Cerebellar cortex (tissue), 1 donor: Measurements from ENCODE around the gene UBE2QL1.

Experiments
- DNase-seq: peaks from one replicate; pipeline ENCODE4 v3.0.0-alpha.2; 2015; ENCODE audit warnings: low spot score

The UBE2QL1 gene, protein sequence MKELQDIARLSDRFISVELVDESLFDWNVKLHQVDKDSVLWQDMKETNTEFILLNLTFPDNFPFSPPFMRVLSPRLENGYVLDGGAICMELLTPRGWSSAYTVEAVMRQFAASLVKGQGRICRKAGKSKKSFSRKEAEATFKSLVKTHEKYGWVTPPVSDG

DNA sequence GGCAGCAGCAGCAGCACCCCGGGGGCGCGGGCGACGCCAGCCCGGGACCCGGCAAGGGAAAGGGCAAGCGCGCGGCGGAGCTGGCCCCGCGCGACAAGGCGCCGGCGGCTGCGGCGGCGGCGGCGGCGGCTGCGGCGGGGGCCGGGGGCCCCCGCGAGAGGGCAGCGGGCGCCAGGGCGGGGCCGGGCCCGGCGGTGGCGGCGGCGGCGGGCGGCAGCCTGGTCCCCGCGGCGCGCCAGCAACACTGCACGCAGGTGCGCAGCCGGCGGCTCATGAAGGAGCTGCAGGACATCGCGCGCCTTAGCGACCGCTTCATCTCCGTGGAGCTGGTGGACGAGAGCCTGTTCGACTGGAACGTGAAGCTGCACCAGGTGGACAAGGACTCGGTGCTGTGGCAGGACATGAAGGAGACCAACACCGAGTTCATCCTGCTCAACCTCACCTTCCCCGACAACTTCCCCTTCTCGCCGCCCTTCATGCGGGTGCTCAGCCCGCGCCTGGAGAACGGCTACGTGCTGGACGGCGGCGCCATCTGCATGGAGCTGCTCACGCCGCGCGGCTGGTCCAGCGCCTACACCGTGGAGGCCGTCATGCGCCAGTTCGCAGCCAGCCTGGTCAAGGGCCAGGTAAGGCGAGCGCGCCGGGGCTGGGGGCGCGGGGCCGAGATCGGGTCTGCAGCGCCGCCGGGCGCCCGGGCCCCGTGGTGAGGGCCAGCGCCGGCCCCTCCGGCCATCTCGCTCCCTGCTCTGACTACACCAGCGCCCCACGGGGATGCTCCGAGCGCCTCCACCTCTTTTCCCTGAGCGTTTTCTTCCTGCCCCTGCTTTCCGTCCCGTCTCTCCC, at the start of gene UBE2QL1:
TSS of gene UBE2QL1 (plus strand) at position 238 of the 843 bp plus-strand sequence. CDS start at position 273, 35 bp downstream.
- DNase-seq, result peak; percentile 40

DNA sequence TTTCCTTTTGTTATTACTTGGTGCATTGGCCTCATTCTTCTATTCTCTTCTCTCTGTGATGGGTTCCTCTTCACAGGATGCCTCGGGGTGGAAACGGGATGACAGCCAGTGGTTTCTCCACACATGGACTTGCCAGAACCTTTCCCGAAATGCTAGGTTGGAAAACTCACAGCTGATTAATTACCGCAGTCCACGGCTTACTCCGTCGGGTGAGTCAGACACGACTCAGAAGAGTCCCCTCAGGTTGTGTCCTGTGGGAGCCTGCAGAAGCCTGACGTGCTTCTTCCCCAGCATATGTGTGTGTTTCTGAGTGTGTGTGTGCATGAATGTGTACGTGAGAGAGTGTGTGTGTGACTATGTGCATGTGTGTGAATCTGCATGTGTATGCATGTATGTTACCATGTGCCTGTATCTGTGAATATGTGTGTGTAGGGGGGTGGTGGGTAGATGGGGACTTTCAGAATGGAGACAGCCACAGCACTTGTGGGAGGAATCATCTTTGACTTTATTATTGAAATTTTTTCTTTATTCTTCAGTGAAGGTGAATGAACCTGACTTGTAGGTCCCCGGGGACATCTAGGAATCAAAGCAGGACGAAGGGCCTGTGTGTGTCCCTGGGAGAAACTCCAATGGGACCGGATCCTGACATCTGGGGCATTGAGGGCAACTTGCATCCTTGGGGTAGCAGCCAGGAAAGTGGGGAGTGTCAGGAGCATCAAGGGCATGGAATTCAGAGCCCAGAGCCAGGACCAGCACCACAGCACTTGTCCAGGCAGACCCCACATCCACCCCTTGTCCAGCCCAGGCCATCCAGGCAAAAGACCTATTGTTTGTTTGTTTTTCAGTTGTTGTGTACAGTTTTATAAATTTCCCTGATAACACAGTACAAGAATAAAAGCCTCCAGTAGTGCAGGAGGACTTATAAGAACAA, 48.4 kb upstream of the UBE2QL1 start:
- no peak for DNase-seq

DNA sequence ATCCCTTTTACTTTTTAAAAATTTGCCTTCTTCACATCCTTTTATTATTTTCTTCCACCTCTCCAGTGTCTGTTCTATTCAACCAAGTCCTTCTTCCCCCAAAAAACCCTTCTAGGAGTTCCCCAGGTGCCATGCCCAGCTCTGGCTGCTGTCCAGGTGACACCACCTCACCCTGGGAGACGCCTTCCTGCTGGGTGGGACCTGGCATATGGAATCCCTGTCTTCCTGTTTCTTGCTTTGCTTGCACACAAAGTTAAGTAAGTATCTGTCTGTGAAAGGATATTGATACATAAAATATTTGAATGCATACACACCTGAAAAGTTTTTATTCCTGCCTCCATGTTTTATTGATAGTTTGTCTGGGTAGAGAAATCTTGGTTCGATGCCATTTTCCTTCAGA, 47.2 kb upstream of the UBE2QL1 start:
- no peak for DNase-seq

DNA sequence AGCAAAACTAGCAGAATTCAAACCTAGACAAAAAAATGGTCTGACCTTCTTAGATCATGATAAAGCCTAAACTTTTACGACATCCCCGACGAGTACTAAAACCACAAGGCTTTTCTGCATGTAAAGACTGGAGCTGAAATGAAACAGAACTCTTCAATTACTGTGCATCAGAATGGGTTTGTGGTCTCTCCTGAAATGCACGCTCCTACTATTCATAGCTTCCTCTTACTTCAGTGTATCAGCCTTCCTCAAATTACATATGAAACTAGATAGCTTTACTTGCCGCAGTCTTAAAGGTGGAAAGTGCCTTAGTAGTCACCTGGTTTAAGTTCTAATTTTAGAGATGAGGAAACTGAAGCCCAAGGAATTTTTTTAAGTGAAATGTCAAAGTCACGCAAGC, 45.7 kb upstream of the UBE2QL1 start:
- no peak for DNase-seq

DNA sequence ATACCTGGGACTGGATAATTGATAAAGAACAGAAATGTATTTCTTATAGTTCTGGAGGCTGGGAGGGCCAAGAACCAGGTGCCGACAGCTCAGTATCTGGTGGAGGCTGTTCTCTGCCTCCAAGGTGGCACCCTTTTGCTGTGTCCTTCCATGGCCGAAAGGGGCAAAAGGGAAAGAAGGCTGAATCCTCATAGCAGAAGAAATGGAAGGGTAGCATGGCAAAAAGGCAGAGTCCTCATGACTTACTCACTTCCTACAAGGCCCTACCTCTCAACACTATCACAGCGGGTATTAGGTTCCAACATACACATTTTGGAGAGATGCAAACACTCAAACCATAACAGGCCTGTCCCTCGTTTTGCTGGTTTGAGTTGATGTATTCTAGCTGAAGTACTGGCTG, 45.2 kb upstream of the UBE2QL1 start:
- DNase-seq, result no peak

DNA sequence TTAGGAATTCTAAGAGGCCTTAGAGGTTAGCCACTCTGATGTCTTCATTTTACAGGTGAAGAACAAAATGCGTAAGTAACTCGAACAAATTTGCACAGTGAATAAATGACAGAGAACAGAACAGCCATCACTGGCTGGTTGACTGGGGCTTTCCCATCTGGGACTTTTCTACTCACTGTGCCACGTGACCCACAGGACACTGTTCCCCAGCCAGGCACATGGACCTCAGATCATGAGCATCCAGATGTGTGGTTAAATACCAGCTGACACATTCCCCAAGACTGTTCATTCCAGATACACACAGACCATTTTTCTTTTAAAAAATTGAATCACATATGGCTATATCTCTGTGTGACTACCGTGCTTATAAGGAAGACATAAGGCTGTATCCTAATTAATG, 44.5 kb upstream of the UBE2QL1 start:
- DNase-seq, result no peak

DNA sequence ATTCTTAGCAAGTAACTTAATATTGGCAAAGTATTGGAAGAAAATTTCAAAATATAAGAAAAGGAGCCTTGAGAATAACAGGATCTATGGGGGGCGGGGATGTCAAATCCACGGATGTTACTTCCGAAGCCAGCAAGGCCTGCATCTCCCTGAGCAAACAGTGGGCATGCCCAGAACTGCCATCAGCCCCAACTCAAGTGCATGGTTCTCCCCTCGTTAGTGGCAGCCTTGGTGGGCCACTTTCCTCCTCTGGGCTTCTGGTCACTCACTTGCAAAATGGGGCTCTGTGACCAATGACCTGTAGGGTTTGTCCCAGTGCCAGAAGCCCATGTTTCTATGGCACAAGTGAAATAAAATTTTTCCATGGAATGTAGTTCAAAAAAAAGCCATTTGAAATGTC, 43.1 kb upstream of the UBE2QL1 start:
- no peak for DNase-seq

DNA sequence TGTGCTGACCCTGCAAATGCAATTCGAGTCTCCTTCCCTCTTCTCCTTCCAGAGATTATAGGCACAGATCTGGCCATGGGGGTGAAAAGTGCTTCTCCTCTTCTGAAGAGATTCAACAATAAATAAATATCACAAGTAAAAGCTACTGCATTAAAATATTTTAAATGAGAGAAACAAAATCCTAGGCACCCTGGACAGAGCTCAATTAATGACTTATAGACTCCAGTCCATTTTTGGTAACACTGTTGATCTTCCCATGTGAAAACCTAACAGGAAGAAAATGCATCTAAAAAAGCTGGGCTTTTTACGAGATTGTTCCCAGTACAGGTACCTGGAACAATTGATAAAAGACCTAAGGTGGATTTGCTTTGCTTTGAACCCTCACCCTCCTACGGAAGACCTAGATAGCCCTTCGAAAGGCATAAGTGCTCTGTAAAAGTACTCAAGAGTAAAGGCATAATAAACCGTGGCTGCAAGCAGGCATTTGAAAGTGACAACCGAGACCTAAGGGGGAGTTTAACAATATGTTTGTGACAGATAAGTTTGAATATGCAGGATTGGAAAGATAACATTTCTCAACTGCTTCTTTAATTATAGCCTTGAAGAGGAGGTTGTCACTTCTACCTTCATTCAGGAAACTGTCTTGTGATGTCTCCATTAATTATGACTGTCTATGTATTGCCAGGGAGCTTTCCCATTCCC, 41.0 kb upstream of the UBE2QL1 start:
- DNase-seq, result no peak

DNA sequence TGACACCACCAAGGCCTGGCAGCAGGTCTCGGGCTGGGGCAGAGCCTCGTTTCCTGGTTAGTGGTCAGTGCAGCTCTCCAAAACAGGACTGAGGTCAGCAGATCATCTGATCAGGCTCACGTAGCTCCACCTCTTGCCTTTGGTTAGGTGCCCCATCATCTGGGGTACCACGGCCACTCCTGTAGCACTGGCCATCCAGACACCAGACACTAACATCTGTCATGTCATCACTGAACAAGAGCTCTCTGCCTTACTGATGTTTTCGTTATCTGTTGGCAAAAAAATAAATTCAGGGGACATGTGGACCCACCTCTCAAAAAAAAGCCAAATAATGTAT, 40.4 kb upstream of the UBE2QL1 start:
- DNase-seq, result no peak

DNA sequence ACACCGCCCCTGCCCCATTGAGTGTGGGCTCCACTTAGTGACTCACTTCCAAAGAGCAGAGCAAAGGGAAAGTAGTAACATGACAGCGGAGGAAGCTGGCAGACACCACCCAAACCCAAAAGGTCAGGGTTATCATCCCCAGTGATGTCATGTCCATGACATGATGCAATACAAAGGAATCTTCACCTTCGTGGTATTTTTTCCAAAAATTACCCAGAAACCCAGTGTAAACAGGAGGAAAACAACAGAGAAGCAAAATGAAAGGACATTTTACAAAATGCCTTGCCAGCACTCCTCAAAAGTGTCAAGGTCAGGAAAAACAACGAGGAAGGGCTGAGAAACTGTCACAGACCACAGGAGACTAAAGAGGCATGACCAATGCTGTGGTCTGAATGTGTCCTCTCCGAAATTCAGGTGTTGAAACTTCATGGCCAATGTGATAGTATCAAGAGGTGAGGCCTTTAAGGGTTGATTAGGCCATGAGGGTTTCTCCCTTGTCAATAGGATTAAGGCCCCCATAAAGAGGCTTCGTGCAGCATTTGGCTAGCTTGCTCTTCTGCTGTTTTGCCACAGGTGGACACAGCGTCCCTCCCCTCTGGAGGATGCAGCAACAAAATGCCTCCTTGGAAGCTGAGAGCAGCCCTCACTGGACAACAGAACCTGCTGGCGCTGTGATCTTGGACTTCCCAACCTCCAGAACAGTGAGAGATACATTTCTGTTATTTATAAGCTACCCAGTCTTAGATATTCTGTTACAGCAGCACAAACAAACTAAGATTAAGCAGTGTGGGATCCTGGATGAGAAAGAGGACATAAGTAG, 39.8 kb upstream of the UBE2QL1 start:
- DNase-seq, result no peak

DNA sequence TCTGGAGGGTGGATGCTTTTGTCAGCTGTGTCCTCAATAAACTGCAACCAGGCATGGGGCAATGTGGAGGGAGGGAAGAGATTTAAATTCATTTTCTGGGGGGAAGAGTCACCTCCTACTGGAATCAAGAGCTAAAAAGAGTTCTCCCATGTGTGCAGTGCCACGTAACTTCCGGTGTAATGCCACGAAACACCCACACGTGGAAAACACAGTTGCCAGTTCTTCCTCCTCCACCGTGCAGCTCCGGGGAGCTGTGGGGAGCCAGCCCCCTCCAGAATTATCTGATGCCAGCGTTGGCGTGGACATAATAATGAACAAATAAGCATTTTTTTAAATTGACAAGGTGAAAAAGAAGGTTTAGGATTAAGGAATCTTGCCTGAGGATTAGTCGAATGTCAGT, 38.2 kb upstream of the UBE2QL1 start:
- no peak for DNase-seq

DNA sequence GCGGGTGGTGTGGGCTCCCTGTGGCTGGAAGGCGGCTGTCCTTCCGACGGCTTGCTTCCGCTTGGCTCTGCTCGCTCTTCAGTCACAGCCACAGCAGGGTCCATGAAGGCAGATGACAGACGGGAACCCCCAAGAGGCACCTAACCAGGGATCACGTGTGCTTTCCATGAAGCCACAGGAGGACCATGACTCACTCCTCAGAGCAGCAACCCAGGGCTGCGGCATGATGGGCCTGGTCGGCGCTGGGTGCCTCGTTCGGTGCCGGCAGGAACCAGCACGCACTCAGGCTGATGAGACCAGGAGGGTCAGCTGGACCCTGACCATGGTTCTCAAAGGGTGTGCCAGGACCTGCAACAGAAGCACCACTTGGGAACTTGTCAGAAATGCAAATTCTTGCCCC, 37.5 kb upstream of the UBE2QL1 start:
- DNase-seq, result no peak

DNA sequence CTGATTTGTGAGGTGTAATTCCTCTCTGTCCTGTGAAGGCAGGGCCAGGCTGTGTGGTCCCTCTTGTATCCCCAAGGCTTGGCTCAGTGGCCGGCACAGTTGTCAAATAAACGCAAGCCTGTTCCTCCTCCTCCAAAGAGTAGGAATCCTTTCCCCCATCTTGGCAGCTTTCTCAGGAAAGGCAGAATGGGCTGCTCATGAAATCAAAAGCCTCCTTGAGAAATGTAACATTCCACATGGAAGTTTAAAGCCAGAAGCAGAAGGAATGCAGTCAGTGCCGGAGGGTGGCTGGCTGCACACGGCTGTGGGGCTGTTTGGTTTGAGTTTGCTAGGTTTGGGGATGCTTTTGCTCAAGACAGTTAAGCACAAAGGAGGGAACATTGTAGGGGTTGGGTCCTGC, 35.8 kb upstream of the UBE2QL1 start:
- DNase-seq, result no peak

DNA sequence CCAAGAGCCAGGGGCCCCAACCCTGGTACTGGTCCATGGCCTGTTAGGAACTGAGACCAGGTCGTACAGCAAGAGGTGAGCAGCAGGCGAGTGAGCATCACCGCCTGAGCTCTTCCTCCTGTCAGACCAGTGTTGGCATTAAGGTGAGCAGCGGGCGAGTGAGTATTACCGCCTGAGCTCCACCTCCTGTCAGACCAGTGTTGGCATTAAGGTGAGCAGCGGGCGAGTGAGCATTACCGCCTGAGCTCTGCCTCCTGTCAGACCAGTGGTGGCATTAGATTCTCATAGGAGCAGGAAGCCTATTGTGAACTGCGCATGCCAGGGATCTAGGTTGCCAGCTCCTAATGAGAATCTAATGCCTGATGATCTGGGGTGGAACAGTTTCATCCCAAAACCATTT, 31.0 kb upstream of the UBE2QL1 start:
- no peak for DNase-seq

DNA sequence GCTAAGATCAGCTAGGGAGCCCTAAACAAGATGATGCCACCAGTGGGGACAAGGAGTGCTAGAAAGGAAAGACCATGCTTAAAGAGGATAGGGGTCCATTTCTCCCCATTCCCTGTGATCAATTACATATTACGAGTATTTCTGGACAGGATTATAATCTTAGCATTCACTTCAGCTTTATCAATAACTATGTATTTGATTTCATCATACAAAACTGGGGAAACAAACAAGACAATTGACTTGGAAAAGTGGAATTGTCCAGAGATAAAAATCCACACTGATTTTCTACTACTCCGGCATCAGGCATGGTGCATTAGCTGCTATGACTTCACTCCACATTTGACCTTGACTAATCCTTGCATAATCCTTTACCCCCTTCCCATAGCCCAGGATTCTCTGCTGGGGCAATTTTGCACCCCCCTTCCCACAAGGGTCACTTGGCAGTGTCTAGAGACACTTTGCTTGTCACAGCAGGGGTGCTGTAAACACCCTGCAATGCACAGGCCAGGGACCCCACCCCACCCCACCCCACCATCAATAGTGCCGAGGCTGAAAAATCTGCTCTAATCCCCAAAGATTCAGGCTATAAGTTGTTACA, 29.9 kb upstream of the UBE2QL1 start:
- DNase-seq, result no peak

DNA sequence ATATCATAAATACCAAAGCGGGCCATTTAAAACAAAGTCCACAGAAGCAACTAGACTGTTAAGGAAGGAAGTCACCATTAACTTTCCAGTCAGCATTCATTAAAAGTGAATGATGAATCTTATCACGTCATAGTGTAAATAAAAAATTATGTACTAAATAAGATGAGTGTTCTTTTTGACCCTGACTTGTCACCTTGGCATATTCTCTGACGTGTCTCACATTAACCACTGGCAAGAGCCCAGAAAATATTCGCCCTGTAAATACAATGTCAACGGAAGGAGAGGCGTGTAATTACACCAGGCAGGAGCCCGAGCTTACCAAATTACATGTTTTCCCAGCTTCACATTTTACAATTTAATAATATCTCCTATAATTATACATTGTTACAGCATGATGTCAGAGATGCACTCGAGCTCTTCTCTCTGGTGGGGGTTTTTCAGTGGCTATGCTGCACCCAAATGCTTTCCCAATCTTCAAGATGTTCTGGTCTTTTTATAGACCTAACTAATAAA, 29.3 kb upstream of the UBE2QL1 start:
- no peak for DNase-seq

DNA sequence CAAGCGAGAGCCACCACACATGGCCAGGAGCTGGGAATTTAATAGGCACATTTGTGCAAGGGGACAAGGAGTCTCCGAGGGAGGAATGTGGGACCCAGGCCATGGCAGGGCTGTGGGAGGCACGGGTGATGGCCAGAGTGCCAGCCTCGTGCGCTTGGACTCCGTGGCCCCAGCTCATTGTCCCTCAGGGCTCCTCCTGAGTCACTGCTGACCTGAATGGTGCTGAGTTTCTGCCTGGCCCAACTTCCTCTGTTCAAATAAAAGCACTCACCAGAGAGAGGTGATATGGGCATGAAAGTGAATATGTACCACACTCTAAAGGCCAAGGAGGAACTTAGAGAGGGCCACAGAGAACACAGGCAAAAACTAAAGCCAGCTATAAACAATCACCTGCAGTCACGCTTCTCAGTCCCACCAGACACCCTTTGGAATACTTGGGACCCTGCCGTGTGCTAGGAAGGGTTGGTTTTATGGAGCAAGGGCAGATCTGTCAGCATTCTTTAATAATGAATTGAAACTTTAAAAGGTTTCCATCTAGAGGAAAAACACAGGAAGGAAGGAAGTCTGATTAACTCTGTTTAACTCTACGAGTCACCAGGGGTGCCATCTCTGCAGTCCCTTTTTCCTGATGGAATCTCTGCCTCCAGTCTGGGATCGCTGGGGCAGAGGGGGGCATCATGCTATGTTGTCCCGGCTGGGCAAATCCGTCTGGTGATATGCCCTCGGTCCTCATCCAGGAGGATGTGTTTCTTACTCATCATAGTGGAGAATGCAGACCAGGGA, 25.1 kb upstream of the UBE2QL1 start:
- no peak for DNase-seq

DNA sequence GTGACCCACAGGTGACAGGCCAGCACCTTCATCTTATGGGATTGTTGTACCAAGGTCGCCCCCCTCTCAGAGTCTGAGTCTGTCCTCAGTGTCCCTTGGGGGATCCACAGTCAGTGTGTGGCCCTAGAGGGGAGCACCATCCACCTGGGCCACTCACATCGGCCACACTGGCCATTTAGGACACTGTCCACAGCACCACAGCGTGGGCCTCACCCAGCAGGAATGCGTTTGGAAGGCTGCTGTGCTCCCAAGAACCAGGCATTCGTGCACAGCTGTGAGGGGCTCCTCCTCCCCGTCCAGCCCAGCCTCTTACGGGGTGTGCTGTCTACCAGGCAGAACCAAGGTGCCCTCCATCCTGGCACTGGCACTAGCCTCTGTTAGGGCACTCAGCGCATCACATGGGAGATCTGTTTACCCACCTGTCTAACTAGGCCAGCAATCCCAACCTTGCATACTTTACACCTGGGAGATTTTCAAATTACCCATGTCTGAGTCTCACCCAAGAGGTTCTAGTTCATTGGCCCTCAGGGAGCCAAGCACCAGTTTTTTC, 24.5 kb upstream of the UBE2QL1 start:
- no peak for DNase-seq

DNA sequence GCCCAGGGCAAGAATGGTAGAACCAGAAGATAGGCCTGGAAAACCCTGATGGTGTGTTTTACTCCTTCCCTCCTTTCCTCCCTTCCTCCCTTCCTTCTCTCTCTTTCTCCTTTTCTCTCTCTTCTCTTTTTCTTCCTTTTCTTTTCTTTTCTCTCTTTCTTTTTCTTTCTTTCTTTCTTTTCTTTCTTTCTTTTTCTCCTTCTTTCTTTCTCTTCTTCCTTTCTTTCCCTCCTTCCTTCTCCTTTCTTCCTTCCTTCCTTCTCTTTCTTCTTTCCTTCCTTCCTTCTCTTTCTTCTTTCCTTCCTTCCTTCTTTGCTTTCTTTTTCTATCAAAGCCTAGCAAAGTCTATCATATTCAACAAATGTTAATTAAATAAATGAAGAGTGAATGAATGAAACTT, 24.0 kb upstream of the UBE2QL1 start:
- DNase-seq, result no peak

DNA sequence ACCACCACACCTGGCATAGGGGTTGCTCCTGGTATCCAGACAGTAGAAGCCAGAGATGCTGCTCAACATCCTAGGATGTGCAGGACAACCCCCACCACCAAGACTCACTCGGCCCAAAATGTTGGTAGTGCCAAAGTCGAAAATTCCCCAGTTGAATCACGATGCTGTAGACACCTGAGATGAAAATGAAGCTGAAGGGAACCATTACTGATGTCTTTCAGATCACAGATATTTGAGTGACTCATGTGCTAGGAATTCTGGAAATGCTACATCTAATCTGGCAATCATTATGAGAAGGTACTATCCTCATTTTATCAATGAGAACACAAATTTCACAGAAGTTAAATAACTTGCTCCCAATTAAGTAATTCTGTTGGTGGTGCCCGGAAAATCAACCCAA, 21.0 kb upstream of the UBE2QL1 start:
- no peak for DNase-seq
